PC-3 (cell line): ENCODE data around the gene EDC3. TPM values are rescaled to one million over a fixed set of nuclear protein-coding genes. Genes with fewer than 3 reads are reported as not detected.
A peak's percentile ranks its signal among the peaks of the same experiment; 100 is the strongest.

ENCODE experiments used
- ATAC-seq: fragments of 200-7000 bp; cut with Tn5 transposase; 2 replicates; pipeline ENCODE4 v1.9.1; 2020; ENCODE audit warnings: mild to moderate bottlenecking, moderate library complexity
- BruUV-seq: library from RNA; stranded (reverse); fragments of 400-500 nt; replicated peaks from 2 replicates; lab custom pipeline; 2021; lab: Mats Ljungman, UMichigan
- CTCF ChIA-PET: fragments of 300-600 bp; sonication (Branson Sonifier 250); formaldehyde crosslinking; loops from one replicate; lab custom pipeline; 2022; ENCODE audit warnings: antibody characterized with exemption; lab: Charles Lee
- POLR2A ChIA-PET: fragments of 300-600 bp; sonication (Branson Sonifier 250); formaldehyde crosslinking; loops from one replicate; lab custom pipeline; 2022; ENCODE audit warnings: antibody characterized with exemption; ENCODE audit not compliant: unreplicated experiment; lab: Charles Lee
- DNase-seq: peaks from one replicate; pipeline ENCODE4 v3.0.0-alpha.2; 2015
- H2AFZ ChIP-seq: fragments of 300-600 bp; sonication (generic); 2 replicates; pipeline ENCODE4 v1.6.0; 2016; ENCODE audit warnings: antibody characterized with exemption, low read length
- H3F3A ChIP-seq: fragments of 300-600 bp; sonication (generic); one replicate; pipeline ENCODE4 v1.6.0; 2017; ENCODE audit warnings: antibody characterized with exemption, low read length, control low read depth, mild to moderate bottlenecking; ENCODE audit not compliant: unreplicated experiment
- H3K27ac ChIP-seq: fragments of 300-600 bp; sonication (generic); 2 replicates; pipeline ENCODE4 v1.5.1; 2016; ENCODE audit warnings: mild to moderate bottlenecking, low read length
- H3K27me3 ChIP-seq: fragments of 300-600 bp; sonication (generic); 2 replicates; pipeline ENCODE4 v1.6.1; 2016; ENCODE audit warnings: low read length, mixed read lengths
- H3K36me3 ChIP-seq: fragments of 300-600 bp; sonication (generic); 2 replicates; pipeline ENCODE4 v1.6.1; 2016; ENCODE audit warnings: low read depth, mixed run types, low read length, mixed read lengths
- H3K4me1 ChIP-seq: fragments of 300-600 bp; sonication (generic); 2 replicates; pipeline ENCODE4 v1.5.1; 2016; ENCODE audit warnings: low read length; ENCODE audit not compliant: insufficient read depth
- H3K4me2 ChIP-seq: fragments of 300-600 bp; sonication (generic); 2 replicates; pipeline ENCODE4 v1.6.0; 2016; ENCODE audit warnings: low read length
- H3K4me3 ChIP-seq: fragments of 300-600 bp; sonication (generic); 2 replicates; pipeline ENCODE4 v1.5.1; 2016; ENCODE audit warnings: mild to moderate bottlenecking, low read length, mixed read lengths
- H3K79me2 ChIP-seq: fragments of 300-600 bp; sonication (generic); 2 replicates; pipeline ENCODE4 v1.6.1; 2017; ENCODE audit warnings: low read length, mixed read lengths
- H3K9ac ChIP-seq: fragments of 300-600 bp; sonication (generic); 2 replicates; pipeline ENCODE4 v1.6.0; 2016; ENCODE audit warnings: mild to moderate bottlenecking, low read length
- H3K9me2 ChIP-seq: fragments of 300-600 bp; sonication (generic); replicated peaks from 2 replicates; pipeline ENCODE4 v1.6.1; 2016; ENCODE audit warnings: mixed run types, low read length, mixed read lengths
- H3K9me3 ChIP-seq: fragments of 300-600 bp; sonication (generic); 2 replicates; pipeline ENCODE4 v1.6.1; 2016; ENCODE audit warnings: low read length, mixed read lengths
- H4K20me1 ChIP-seq: fragments of 300-600 bp; sonication (generic); 2 replicates; pipeline ENCODE4 v1.6.1; 2016; ENCODE audit warnings: low read length, mixed read lengths
- CTCF ChIP-seq: fragments of 300-600 bp; sonication (generic); conservative IDR thresholded peaks from 2 replicates; pipeline ENCODE4 v1.5.1; 2017; ENCODE audit warnings: antibody characterized with exemption, low read depth, mild to moderate bottlenecking, low read length
- EZH2 ChIP-seq: fragments of 300-600 bp; sonication (generic); IDR thresholded peaks from one replicate; pipeline ENCODE4 v1.6.1; 2017; ENCODE audit warnings: antibody characterized with exemption, mild to moderate bottlenecking, low read length; ENCODE audit not compliant: unreplicated experiment
- EZH2phosphoT487 ChIP-seq: fragments of 300-600 bp; sonication (generic); IDR thresholded peaks from 2 replicates; pipeline ENCODE4 v1.6.1; 2018; ENCODE audit warnings: mild to moderate bottlenecking, antibody characterized with exemption, low read length, borderline replicate concordance
- intact Hi-C: fragments of 100-400 bp; cut with micrococcal nuclease; formaldehyde crosslinking; loops from 2 replicates; pipeline ENCODE4 v1.9.0; 2023
- total RNA-seq: library from RNA; depleted of rRNA; stranded (reverse); fragments of >200 nt; gene quantifications from 2 replicates; pipeline ENCODE4 v1.2.3, GENCODE V29; 2014

The EDC3 gene
- total RNA-seq, 1 experiment from 2014 or later = 9.9 TPM

GRCh38 chr15:74642348-74642733 lies 53.5 kb downstream of the EDC3 start:
- H3K9me2 ChIP-seq = no peaks in the 10 kb centered on the region
- 0 out of 2 replicates have a peak overlapping the region, but pooled peaks have one; percentile 20 for H3K27ac ChIP-seq
- H3F3A ChIP-seq = no peaks in the 10 kb centered on the region
- H4K20me1 ChIP-seq = 0 out of 2 replicates have a peak, but pooled peaks cover 2% of the 10 kb centered on the region
- no peak overlapping the region for H2AFZ ChIP-seq
- DNase-seq = no peak
- ChIA-PET CTCF (no interaction called here), POLR2A (no interaction called here)
- H3K4me2 ChIP-seq = no peak overlapping the region
- TF ChIP-seq CTCF (no peak), EZH2phosphoT487 (no peak), EZH2 (no peak)
- no peaks in the 10 kb centered on the region for H3K9me3 ChIP-seq
- H3K4me3 ChIP-seq = no peak overlapping the region
- no peaks in the 10 kb centered on the region for H3K4me1 ChIP-seq
- peaks cover 7% of the 10 kb centered on the region; the same call in 1 of the 2 replicates for H3K36me3 ChIP-seq
- H3K27me3 ChIP-seq = no peaks in the 10 kb centered on the region
- ATAC-seq = no peak
- H3K79me2 ChIP-seq = no peaks in the 10 kb centered on the region
- intact Hi-C loops = no loop called here
- BruUV-seq = no TSS peak
- H3K9ac ChIP-seq = no peak overlapping the region

GRCh38 chr15:74641151-74641550 lies 54.7 kb downstream of the EDC3 start:
- Histone ChIP-seq H3K9ac (no peak overlapping the region), H2AFZ (no peak overlapping the region), H3K27ac (no peak overlapping the region), H3K79me2 (no peaks in the 10 kb centered on the region), H3K9me2 (no peaks in the 10 kb centered on the region), H3K4me2 (no peak overlapping the region), H3K36me3 (peaks cover 7% of the 10 kb centered on the region; the same call in 1 of the 2 replicates), H4K20me1 (0 out of 2 replicates have a peak, but pooled peaks cover 2% of the 10 kb centered on the region), H3F3A (no peaks in the 10 kb centered on the region), H3K9me3 (no peaks in the 10 kb centered on the region), H3K4me3 (no peak overlapping the region), H3K4me1 (no peaks in the 10 kb centered on the region), H3K27me3 (no peaks in the 10 kb centered on the region)
- TF ChIP-seq EZH2 = no peak
- TF ChIP-seq CTCF = no peak
- TF ChIP-seq EZH2phosphoT487 = no peak
- intact Hi-C loops = no loop called here
- CTCF ChIA-PET = no interaction called here
- BruUV-seq = no TSS peak
- no peak for DNase-seq
- POLR2A ChIA-PET = no interaction called here
- ATAC-seq = no peak

GRCh38 chr15:74636984-74637383 lies 58.8 kb downstream of the EDC3 start:
- Histone ChIP-seq H3K36me3 (peaks cover 26% of the 10 kb centered on the region; the same call in 1 of the 2 replicates), H2AFZ (no peak overlapping the region), H3K79me2 (no peaks in the 10 kb centered on the region), H3K9me3 (no peaks in the 10 kb centered on the region), H3F3A (no peaks in the 10 kb centered on the region), H3K27ac (no peak overlapping the region), H3K4me3 (no peak overlapping the region), H4K20me1 (no peaks in the 10 kb centered on the region), H3K4me2 (no peak overlapping the region), H3K9me2 (no peaks in the 10 kb centered on the region), H3K4me1 (no peaks in the 10 kb centered on the region), H3K9ac (no peak overlapping the region), H3K27me3 (no peaks in the 10 kb centered on the region)
- BruUV-seq = no TSS peak
- no peak for ATAC-seq
- CTCF ChIA-PET = interaction anchor here (3.2 kb wide), 1 partner anchor 132 kb away, joined by 13 read pairs; no protein-coding TSS in a partner anchor
- TF ChIP-seq EZH2 (no peak), CTCF (no peak), EZH2phosphoT487 (no peak)
- intact Hi-C loops = no loop called here
- no peak for DNase-seq
- POLR2A ChIA-PET = no interaction called here
